Endothelial cell of umbilical vein (primary cell): ENCODE measurements around the gene EGF. TPM values are rescaled to one million over a fixed set of nuclear protein-coding genes. Genes with fewer than 3 reads are reported as not detected.

ENCODE experiments used
- BruUV-seq: library from RNA; stranded (reverse); fragments of 400-500 nt; replicated peaks from 2 replicates; lab custom pipeline; 2021; lab: Mats Ljungman, UMichigan
- CTCF ChIA-PET: fragments of 300-600, 350-600 bp; sonication (Branson Sonifier 250); formaldehyde crosslinking; loops from one replicate; lab custom pipeline; 2021; ENCODE audit warnings: antibody characterized with exemption, inconsistent platforms; lab: Charles Lee
- POLR2A ChIA-PET: fragments of 300-600, 350-600 bp; sonication (Branson Sonifier 250); formaldehyde crosslinking; loops from one replicate; lab custom pipeline; 2021; ENCODE audit warnings: antibody characterized with exemption, inconsistent platforms; lab: Charles Lee
- DNase-seq: peaks from one replicate; pipeline ENCODE4 v3.0.0-alpha.2; 2011; ENCODE audit warnings: low read depth, low spot score
- FAIRE-seq: peaks from 2 replicates; lab custom pipeline; 2011; peaks lifted over from hg19 to GRCh38; lab: Jason Lieb, UNC
- H2AFZ ChIP-seq: 2 replicates; pipeline ENCODE4 v1.6.0; 2012; ENCODE audit warnings: low read depth, low read length, control low read depth, inconsistent platforms
- H3K27ac ChIP-seq: 2 replicates; pipeline ENCODE4 v1.5.1; 2011; ENCODE audit warnings: low read depth, mild to moderate bottlenecking, control low read depth, low read length, moderate library complexity; ENCODE audit not compliant: insufficient read depth
- H3K27me3 ChIP-seq, 2 experiments: 2 replicates each; pipeline versions ENCODE4 v1.6.0 to v1.6.1; 2011; ENCODE audit warnings: low read length in 2 of 2, mixed read lengths in 1 of 2; ENCODE audit not compliant: control insufficient read depth in 2 of 2, insufficient read depth in 2 of 2
- H3K36me3 ChIP-seq, 2 experiments: 2 replicates in 1 of 2; 3 replicates in 1 of 2; pipeline ENCODE4 v1.5.1; 2011; ENCODE audit warnings: low read length in 2 of 2, mild to moderate bottlenecking in 1 of 2, moderate library complexity in 1 of 2; ENCODE audit not compliant: control insufficient read depth in 2 of 2, insufficient read depth in 2 of 2; ENCODE audit errors: extremely low read depth in 1 of 2
- H3K4me1 ChIP-seq: 3 replicates; pipeline ENCODE4 v1.5.1; 2011; ENCODE audit warnings: mild to moderate bottlenecking, low read length; ENCODE audit not compliant: control insufficient read depth, insufficient read depth; ENCODE audit errors: extremely low read depth
- H3K4me2 ChIP-seq: 2 replicates; pipeline ENCODE4 v1.6.1; 2011; ENCODE audit warnings: low read length, control low read depth, mixed read lengths; ENCODE audit not compliant: insufficient read depth
- H3K4me3 ChIP-seq, 3 experiments: fragments of 200-600 bp in 1 of 3; sonication (generic), shearing (Covaris generic) in 1 of 3; replicated peaks in 1 of 3; 2 replicates each; pipeline ENCODE4 v1.5.1; 2011 to 2016; ENCODE audit warnings: control low read depth in 3 of 3, low read length in 3 of 3, mild to moderate bottlenecking in 2 of 3, inconsistent platforms in 1 of 3, low read depth in 1 of 3, moderate library complexity in 1 of 3; ENCODE audit not compliant: insufficient read depth in 1 of 3
- H3K79me2 ChIP-seq: 2 replicates; pipeline ENCODE4 v1.6.0; 2012; ENCODE audit warnings: low read length, inconsistent platforms; ENCODE audit not compliant: control insufficient read depth, insufficient read depth
- H3K9ac ChIP-seq: replicated peaks from 2 replicates; pipeline ENCODE3; 2011; ENCODE audit warnings: low read length, control low read depth; ENCODE audit not compliant: insufficient read depth; ENCODE audit errors: extremely low read depth
- H3K9me1 ChIP-seq: replicated peaks from 3 replicates; pipeline ENCODE4 v1.6.0; 2011; ENCODE audit warnings: mild to moderate bottlenecking, low read length; ENCODE audit not compliant: control insufficient read depth, insufficient read depth; ENCODE audit errors: extremely low read depth
- H3K9me3 ChIP-seq: replicated peaks from 2 replicates; pipeline ENCODE4 v1.5.1; 2012; ENCODE audit warnings: low read length, inconsistent platforms; ENCODE audit not compliant: control insufficient read depth, insufficient read depth
- H4K20me1 ChIP-seq: replicated peaks from 2 replicates; pipeline ENCODE3; 2011; ENCODE audit warnings: mild to moderate bottlenecking, low read length; ENCODE audit not compliant: control insufficient read depth, insufficient read depth; ENCODE audit errors: extremely low read depth
- EZH2 ChIP-seq: IDR thresholded peaks from 2 replicates; pipeline ENCODE4 v1.6.1; 2012; ENCODE audit warnings: borderline replicate concordance, low read depth, mild to moderate bottlenecking, moderate library complexity, low read length, inconsistent platforms; ENCODE audit not compliant: severe bottlenecking
- FOS ChIP-seq: IDR thresholded peaks from 2 replicates; pipeline ENCODE4 v1.6.1; 2011; ENCODE audit warnings: mild to moderate bottlenecking, low read length, moderate library complexity, borderline replicate concordance; ENCODE audit not compliant: insufficient read depth
- GATA2 ChIP-seq: IDR thresholded peaks from 2 replicates; pipeline ENCODE4 v1.7.0; 2011; ENCODE audit warnings: low read depth, mild to moderate bottlenecking, moderate library complexity, mixed read lengths, low read length; ENCODE audit not compliant: insufficient read length, insufficient read depth
- JUN ChIP-seq: IDR thresholded peaks from 2 replicates; pipeline ENCODE4 v1.6.1; 2011; ENCODE audit warnings: borderline replicate concordance, low read depth; ENCODE audit not compliant: insufficient read length, insufficient read depth
- MYC ChIP-seq: IDR thresholded peaks from one replicate; pipeline ENCODE4 v1.6.1; 2011; ENCODE audit warnings: mild to moderate bottlenecking, low read depth, low read length
- POLR2A ChIP-seq: IDR thresholded peaks from 2 replicates; pipeline ENCODE4 v1.6.1; 2012; ENCODE audit warnings: low read depth, mild to moderate bottlenecking, control low read depth, low read length
- POLR2AphosphoS5 ChIP-seq: IDR thresholded peaks from 2 replicates; pipeline ENCODE4 v1.6.1; 2012; ENCODE audit warnings: low read depth, mild to moderate bottlenecking, control low read depth, low read length, moderate library complexity; ENCODE audit not compliant: insufficient read depth
- dilution Hi-C: fragments of 300-500 bp; cut with MboI; formaldehyde crosslinking; loops from one replicate; pipeline ENCODE4 v1.15.0; 2019; ENCODE audit warnings: low sequenced_read_pairs; ENCODE audit not compliant: extremely low pct_ligation_motif_present
- intact Hi-C: fragments of 100-400 bp; cut with micrococcal nuclease; formaldehyde crosslinking; loops from one replicate; pipeline ENCODE4 v1.10.0; 2022
- polyA plus RNA-seq, 4 experiments: library from polyadenylated mRNA; depleted of rRNA in 3 of 4; stranded (reverse) in 3 of 4; unstranded in 1 of 4; fragments of >200 nt; gene quantifications; 2 replicates each; pipeline versions ENCODE4 v1.2.1 to v1.2.3, GENCODE V29; 2011 to 2012; ENCODE audit warnings: missing spikeins in 1 of 4
- total RNA-seq: library from RNA; stranded (reverse); gene quantifications from 2 replicates; pipeline ENCODE4 v1.2.3, GENCODE V29; 2021
- TF ChIP-seq, protein P1 (sequence below): IDR thresholded peaks from 2 replicates; pipeline ENCODE4 v1.6.1; 2011; ENCODE audit not compliant: insufficient read depth, insufficient read length
- TF ChIP-seq, protein P2 (sequence below), 2 donors: IDR thresholded peaks; 1 replicate in 1 of 2; 2 replicates in 1 of 2; pipeline ENCODE4 v1.5.1; 2011; ENCODE audit warnings: low read length in 2 of 2, mild to moderate bottlenecking in 2 of 2, moderate library complexity in 2 of 2, control low read depth in 1 of 2, inconsistent platforms in 1 of 2, low read depth in 1 of 2; ENCODE audit not compliant: insufficient read depth in 1 of 2; ENCODE audit errors: extremely low read depth in 1 of 2

The EGF gene
- total and polyA plus RNA-seq, 2 donors (not counting 3 experiments of a cell fraction or from before 2014, with no cell fraction given), result not detected

GRCh38 chr4:109872065-109872464 is 40.6 kb upstream of the EGF start:
- FAIRE-seq (no peak), DNase-seq (no peak)
- Histone ChIP-seq H3K36me3 (no peaks in the 10 kb centered on the region), H3K4me1 (no peaks in the 10 kb centered on the region), H3K9ac (no peak overlapping the region), H3K27me3 (no peaks in the 10 kb centered on the region), H3K27ac (no peak overlapping the region), H4K20me1 (no peaks in the 10 kb centered on the region), H3K4me3 (no peak overlapping the region), H3K79me2 (no peaks in the 10 kb centered on the region), H3K9me3 (no peaks in the 10 kb centered on the region), H2AFZ (no peak overlapping the region), H3K9me1 (no peaks in the 10 kb centered on the region), H3K4me2 (no peak overlapping the region)
- ChIA-PET CTCF (no interaction called here), POLR2A (no interaction called here)
- dilution Hi-C loops (no loop called here), intact Hi-C loops (no loop called here)
- TF ChIP-seq POLR2A, result no peak
- no peak for TF ChIP-seq GATA2
- TF ChIP-seq FOS, result no peak
- TF ChIP-seq POLR2AphosphoS5, result no peak
- TF ChIP-seq, protein P1, sequence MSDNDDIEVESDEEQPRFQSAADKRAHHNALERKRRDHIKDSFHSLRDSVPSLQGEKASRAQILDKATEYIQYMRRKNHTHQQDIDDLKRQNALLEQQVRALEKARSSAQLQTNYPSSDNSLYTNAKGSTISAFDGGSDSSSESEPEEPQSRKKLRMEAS, result no peak
- TF ChIP-seq JUN, result no peak
- TF ChIP-seq MYC, result no peak
- TF ChIP-seq, protein P2, sequence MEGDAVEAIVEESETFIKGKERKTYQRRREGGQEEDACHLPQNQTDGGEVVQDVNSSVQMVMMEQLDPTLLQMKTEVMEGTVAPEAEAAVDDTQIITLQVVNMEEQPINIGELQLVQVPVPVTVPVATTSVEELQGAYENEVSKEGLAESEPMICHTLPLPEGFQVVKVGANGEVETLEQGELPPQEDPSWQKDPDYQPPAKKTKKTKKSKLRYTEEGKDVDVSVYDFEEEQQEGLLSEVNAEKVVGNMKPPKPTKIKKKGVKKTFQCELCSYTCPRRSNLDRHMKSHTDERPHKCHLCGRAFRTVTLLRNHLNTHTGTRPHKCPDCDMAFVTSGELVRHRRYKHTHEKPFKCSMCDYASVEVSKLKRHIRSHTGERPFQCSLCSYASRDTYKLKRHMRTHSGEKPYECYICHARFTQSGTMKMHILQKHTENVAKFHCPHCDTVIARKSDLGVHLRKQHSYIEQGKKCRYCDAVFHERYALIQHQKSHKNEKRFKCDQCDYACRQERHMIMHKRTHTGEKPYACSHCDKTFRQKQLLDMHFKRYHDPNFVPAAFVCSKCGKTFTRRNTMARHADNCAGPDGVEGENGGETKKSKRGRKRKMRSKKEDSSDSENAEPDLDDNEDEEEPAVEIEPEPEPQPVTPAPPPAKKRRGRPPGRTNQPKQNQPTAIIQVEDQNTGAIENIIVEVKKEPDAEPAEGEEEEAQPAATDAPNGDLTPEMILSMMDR (IDR thresholded peaks at IDR 0.05; ENCODE audit: extremely low read depth in 1 of 2, insufficient read depth in 1 of 2, low read depth in 1 of 2, low read length in 2 of 2), result no peak
- no peak for TF ChIP-seq EZH2
- no TSS peak for BruUV-seq
